Iris pigment epithelial cell (primary cell): ENCODE measurements around the gene GFY.

Experiments
- DNase-seq: peaks from one replicate; pipeline ENCODE4 v3.0.0-alpha.2; 2011; ENCODE audit warnings: low read depth

The GFY gene, protein sequence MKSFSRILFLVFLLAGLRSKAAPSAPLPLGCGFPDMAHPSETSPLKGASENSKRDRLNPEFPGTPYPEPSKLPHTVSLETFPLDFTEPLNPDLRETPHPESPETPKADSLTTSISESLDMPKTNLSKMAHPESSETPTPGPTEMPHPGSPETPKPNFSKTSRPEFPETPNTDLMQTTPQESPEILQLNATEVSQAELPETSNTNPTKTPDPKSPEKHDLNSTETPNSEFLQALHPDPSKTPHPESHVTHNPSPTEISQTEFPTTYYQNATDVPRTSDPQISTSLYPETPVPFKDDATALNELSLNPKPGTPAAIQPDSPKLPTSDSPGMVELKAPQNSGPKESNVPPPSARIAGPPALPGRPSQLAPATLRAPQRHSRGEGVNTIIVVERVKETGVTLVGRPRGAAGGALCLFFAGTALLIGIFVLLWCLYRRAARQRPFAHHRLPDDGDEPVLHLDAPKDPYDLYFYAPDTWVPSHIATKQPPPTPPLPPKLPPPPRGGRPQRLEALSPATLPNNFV

DNA sequence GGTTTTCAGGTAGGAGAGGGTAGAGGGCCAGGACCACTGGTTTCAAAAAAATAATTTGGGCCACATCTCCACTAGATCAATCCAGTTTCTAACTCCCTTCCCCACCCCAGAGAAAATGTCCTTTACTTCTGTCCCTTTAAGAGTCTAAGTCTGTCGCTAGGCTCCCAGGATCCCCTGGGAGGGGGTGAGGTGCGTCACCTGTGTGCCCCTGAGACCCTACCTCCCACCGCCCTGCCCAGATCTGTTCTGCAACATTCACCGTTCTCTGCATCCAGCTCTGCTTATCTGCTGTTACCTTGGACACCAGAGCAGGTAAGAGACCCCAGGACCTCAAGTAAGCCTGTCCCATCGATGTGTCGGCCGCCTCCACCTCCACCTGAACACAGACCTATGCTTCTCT lies at the start of gene GFY:
Gene GFY (plus strand): TSS at position 211 of the 400 bp plus-strand sequence. CDS start 1,043 bp downstream, outside the sequence.
- no peak for DNase-seq

DNA sequence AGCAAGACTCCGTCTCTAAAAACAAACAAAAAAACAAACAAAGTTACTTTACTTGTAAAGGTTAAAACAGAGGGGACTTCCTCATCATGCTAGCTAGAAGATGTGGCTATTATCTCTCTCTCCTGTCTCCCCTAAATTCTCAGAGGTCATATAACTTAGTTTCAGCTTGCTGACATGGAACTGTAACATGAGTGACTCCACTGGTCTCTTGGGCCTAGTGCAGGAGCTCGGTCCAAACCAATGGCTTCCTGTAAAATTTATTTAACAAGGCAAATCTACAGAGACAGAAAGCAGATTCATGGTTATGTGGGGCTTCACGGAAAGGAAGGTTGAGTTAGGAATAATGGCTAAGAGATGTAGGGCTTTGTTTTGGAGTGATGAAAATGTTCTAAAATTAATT lies 46.7 kb upstream of the GFY start:
- no peak for DNase-seq

DNA sequence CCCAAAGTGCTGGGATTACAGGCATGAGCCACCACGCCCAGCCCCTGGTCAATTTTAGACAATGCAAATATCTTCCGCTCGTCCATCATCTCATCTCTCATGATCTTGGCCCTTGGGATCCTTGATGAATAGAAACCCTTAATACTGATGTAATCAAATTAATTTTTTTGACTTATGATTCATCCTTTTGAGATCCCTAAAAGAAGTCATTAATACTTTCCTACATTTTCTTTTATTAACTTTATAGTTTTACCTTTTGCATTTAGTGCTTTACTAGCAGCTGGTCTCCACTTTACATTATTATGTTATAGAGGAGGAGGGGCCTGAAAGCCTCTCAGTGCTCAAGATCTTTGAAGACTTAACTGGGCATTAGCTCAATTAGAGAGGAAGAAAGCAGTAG lies 44.8 kb upstream of the GFY start:
- DNase-seq: no peak

DNA sequence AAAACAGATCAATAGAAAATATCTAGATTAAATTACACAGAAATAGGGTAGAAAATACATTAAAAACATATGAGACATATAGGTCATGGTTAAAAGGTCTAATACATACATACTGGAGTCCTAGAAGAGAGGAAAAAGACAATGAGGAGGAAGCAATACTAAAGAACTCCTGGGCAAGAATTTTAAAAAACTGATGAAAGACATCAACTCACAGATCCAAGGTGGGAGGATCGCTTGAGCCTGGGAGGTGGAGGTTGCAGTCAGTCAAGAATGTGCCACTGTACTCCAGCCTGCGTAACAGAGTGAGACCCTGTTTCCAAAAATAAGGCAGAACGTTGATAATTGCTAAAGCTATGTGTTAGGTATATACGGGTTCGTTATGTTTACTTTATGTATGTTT lies 42.5 kb upstream of the GFY start:
- no peak for DNase-seq

DNA sequence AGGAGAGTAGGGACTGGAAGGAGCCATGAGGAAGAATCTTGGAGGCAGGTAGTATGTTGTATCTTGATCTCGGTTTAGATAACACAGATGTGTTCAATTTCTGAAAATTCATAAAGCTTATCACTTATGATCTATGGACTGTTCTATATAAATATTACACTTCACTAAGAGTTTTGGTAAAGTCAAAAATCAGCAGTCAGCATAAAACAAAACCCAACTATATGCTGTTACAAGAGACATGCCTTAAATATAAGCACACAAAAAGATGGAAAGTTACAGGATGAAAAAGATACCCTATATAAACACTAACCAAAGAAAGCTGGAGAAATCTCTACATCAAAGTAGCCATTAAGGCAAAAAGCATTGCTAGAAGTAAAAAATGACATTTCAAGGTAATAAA lies 41.6 kb upstream of the GFY start:
- no peak for DNase-seq

DNA sequence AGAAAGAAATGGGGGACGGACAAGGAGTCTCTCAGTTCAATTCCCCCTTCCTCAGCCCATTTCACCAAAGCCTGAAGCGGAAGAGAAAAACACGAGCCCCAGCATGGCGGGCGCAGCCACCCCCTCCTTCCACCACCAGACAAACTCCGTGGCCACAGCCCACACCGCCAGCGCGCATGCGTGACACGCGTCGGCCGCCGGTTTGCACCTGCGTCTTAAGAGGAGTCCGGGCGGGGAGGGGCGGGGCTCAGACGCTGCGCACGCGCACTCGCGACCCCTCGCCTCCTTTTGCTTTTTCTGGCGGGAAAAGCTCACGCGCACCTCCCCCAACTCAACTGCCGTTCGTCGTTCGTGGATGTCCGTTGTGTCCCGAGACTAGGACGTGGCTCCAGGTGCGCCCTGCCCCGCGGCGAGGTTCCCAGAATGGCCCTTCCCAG lies 37.2 kb upstream of the GFY start, which contains the start of gene KASH5:
Gene KASH5 (plus strand): TSS at position 314 of the 437 bp plus-strand sequence. CDS start 2,635 bp downstream, outside the sequence.
- DNase-seq: peak; percentile 29

DNA sequence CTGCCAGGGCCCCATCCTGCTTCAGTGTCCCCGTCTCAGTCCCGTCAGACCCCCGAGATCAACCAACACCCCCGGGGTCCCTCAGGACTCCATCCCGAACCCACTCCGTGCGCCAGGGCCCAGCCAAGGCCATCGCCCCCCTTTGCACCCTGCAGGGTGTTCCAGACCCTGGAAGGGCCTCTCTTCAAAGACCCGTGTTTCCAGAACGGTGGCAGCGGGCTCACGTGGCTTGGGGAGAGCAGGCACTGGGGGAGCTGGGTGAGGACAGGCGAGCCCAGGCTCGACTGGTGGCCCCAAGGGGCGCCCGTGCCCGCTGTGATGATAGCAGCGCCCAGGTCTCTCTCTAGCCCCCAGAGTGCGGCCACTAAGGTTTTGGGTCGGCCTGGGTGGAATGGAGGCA lies 35.8 kb upstream of the GFY start:
- DNase-seq: no peak

DNA sequence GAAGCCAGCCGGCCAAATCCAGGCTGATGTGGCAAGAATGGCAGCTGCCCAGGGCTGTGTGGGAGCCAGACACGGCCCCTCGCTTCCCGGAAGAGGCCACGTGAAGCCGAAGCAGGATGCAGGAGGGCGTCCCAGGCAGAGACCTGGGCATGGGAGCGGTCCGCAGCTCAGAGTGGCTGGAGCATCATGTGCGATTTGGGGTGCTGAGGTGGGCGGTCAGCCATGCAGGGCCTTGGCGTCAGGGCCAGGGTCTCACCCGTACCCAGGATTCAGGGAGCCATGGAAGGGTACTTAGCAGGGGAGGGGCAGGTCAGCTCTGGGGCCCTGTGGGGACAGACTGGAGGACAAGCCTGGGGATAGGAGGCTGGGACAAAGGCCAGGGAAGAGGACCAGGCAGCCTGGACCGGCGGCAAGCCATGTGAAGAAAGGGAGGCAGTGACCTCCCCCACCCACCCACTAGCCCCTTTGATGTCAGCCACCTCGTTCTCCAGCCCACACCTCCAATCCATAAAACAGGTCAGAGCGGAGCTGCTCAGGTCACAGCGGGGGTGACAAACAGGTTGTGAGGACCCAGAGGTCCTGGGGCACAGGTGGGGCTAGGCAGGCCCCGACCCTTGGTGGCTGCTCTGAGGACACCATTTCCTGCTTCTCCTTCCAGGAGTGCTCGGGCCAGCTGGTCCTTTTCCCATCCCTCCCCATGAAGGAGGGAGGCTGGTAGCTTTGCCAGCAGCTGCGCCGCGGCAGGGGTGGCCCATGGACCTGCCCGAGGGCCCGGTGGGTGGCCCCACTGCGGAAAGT lies 34.9 kb upstream of the GFY start:
- no peak for DNase-seq

DNA sequence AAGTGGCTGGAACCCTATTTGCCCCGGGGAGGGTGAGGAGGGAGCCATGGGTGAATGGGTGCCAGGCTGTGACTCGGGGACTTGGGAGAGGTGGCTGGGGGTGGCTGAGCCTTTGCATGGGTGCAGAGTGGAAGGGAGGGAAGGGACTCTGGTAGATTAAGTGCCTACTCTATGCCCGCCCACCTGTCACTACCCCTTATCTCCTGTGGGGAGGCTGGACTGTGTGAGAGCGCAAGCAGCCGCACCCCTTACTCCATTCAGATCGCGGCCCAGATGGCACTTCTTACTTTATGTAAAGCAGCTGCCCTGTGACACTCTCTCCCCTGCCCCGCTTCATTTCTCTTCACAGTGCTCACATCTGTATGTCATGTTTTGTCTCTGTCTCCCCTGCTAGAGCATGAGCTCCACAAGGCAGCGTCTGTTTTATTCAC lies 34.2 kb upstream of the GFY start:
- DNase-seq: no peak

DNA sequence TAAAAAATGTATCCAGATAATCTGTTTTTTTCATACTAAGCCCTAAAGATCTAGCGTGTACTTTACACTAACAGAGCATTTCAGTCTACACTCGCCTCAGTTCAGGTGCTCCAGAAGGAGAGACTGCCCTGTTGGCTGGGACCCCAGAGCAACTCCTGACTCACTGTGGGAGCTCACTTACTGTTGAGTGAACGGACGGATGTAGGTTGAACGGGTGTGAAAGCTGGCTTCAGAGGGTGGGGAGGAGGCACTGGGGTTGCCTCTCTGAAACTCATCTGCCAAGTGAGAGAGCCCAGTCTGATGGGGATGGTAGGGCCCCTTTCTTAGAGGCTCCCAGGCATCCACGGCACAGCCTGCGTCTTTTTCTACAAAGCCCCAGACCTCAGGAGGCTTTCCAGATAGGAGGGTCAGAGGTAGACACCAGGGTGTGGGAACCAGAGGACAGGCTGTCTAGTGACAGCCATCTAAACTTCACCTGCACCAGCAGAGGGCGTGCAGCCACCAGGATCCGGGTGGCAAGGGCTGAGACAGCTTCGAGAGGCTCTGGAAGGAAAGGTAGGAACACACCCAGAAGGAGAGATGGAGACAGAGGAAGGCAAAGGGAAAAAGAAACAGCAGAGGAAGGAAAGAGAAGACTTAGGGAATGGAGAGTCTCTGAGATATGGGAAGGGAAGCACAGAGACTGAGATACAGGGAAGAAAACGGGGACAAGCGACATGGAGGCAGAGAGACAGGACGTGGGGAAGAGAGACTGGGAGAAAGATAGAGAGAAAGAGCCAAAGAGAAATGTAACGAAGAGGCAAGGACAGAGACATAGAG lies 33.4 kb upstream of the GFY start:
- peak; percentile 62 for DNase-seq

DNA sequence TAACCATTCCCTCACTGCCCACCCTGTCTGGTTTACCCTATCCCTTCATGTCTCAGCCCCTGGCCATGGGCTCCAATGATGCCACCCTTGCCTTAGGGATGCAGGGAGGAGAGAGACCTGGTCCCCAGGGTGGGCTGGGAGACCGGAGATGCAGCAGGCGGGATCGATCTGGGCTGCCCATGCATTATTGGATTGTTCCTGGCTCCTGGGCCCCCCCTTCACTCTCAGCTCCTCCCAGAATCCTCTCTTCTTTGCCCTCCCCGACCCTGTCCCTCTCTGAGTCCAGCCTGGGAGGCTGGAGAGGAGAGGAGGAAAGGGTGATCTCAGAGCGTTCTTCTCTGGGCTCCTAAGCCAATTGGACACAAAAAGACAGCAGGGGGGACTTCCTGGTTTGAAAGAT lies 31.3 kb upstream of the GFY start:
- no peak for DNase-seq

DNA sequence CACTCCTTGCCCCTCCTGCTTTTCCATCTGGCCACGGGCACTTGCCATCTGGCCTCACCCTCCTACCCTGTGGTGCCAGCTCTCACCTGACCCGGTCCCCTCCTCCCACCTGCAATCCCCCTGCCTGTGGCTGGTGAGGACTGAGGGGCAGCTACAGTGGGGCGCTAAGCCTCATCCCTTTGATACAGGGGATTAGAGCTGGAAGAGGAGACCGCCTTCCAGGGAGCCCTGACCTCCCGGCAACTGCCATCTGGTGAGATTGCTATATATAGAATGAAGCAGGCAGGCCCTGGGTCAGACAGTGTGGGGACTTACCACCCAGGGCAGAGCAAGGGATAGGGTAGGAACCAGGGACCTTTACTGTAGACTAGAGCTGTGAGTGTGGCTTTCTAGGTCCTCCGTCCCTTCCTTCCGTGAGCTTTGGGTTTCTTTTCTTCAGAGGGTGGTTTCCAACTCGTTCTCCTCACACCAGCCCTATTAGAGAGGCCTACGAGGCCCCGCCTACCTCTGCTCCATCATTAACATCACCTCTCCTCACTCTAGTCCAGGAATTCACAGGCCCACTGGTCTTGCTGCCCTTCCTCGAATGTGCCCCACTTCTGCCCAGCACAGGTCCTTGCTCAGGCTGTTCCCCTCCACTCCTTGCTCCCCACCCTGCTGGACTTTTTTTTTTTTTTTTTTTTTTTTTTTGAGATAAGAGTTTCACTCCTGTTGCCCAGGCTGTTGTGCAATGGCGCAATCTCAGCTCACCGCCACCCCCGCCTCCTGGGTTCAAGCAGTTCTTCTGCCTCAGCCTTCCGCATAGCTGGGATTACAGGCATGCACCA lies 29.4 kb upstream of the GFY start:
- DNase-seq: no peak

DNA sequence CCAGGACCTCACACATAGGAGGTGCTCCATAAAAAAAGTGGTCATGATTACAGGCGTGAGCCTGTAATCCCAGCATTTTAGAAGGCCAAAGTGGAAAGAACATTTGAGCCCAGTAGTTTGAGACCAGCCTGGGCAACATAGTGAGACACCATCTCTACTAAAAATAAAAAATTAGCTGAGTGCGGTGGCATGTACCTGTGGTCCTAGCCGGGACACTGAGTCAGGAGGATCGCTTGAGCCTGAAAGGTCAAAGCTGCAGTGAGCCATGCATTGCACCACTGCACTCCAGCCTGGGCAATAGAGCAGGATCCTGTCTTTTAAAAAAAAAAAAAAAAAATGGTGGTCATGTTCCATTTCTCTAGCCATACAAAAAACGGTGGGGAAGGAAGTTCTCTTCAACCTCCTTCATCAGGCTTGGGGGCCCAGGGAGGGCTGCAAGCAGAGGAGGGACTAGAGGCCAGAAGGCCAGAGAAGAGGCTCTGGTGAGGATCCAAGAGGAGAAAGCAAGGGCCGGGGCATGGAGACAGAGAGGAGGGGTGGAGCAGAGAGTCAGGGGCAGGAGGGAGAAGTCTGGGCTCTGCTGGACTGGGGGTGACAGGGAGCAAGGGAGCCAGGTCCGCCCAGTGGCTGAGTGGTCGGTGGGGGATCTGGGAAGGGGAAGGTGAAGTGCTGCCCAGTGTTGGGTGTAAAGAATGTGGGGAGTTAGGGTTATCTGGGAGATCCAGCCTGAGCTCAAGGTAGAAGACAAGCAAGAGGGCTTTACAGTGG lies 28.3 kb upstream of the GFY start:
- no peak for DNase-seq

DNA sequence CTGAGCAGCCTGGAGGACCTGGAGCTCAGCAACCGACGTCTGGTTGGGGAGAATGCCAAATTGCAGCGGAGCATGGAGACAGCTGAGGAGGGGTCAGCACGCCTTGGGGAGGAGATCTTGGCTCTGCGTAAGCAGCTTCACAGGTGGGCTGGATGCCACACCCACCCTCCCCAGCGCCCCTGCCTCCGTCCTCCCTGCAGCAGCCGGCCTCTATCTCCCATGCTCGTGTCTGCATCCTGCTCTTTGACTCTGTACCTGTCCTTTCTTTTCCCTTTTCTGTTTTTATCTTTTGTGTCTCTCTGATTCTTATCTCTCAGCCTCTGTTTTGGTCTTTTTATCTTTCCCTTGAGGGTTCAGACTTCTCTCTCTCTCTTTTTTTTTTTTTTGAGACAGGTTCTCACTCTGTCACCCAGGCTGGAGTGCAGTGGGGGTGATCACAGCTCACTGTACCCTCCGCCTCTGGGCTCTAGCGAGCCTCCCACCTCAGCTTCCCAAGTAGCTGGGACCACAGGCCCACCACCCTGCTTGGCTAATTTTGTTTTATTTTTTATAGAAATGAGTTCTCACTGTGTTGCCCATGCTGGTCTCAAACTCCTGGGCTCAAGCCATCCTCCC lies 27.1 kb upstream of the GFY start:
- no peak for DNase-seq

DNA sequence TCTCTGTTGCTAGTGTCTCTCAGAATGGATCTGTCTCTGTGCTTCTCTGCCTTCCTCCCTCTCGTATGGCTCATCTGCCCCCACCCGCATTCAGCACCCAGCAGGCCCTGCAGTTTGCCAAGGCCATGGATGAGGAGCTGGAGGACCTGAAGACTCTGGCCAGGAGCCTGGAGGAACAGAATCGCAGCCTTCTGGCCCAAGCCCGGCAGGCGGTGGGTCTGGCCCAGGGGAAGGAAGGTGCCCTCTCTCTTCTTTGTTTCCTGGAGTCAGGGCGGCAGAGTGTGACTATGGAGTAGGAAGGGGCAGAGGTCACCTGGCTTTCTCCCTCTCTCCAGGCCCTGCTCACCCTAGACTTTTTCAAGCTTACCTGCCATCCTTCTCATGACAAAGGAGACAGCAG lies 26.3 kb upstream of the GFY start:
- no peak for DNase-seq

DNA sequence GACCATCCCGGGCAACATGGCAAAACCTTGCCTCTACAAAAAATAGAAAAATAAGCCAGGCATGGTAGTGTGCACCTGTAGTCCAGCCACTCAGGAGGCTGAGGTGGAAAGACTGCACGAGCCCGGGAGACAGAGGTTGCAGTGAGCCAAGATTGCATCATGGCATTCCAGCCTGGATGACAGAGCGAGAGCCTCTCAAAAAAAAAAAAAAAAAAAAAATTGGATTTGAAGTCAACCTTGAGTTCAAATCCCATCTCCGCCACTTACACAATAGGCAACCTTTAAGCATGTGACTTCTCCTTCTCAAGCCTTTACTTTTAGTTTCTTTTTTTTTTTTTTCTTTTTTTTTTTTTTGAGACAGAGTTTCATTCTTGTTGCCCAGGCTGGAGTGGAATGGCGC lies 25.2 kb upstream of the GFY start:
- peak; percentile 7 for DNase-seq

DNA sequence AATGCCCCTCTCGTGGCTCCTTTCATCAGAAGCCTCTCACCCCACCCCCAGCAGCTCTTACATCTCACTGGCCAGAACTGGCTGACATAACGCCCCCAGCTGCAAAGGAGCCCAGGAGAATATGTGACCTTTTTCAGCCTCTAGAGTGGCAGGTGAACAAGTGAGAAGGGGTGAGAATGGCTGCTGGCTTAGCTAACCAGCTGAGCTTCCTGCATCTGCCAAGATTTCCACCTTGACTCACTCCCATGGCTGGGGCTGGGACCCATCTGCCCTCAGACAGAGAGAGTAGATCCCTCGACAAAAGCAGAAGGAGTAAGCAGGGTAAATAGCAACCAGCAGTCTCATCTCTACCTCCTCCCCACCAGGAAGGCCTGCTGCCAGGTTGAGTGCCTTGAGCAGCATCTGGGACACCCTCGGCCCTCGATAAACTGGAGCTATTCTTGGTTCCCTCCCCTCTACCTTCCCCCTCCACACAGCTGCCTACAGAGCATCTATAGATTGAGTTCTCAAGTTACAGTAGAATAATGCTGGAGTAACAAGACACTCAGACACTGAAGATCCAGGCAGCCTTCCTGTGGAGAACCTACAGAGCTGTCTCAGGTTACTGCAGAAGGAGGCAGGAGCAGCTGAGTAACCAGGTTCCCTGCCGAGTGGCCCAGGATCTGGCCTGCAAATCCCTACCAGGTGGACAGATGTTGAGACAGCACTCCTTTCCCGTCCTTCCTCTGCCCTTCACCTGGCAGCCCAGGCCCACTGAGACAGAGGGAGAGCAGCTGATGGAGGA lies 21.6 kb upstream of the GFY start:
- peak; percentile 45 for DNase-seq

DNA sequence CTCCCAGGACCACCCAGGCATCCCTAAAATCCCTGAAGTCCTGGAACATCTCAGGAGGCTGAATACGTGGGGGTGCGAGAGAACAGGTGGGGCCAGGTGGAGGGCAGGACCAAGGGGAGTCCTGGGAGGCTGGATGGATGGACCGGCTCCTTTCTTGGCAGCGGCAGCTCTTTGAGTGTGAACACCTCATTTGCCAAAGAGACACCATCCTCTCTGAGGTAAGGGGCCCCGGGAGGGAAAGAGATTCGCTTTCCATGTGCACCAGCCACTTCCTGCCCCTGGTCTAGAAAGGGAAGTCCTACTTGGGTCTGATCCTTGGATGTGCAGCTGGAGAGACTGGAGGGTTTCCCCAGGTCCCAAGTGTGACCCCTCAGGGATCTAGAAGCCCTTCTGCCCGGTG lies 18.1 kb upstream of the GFY start:
- DNase-seq: no peak

DNA sequence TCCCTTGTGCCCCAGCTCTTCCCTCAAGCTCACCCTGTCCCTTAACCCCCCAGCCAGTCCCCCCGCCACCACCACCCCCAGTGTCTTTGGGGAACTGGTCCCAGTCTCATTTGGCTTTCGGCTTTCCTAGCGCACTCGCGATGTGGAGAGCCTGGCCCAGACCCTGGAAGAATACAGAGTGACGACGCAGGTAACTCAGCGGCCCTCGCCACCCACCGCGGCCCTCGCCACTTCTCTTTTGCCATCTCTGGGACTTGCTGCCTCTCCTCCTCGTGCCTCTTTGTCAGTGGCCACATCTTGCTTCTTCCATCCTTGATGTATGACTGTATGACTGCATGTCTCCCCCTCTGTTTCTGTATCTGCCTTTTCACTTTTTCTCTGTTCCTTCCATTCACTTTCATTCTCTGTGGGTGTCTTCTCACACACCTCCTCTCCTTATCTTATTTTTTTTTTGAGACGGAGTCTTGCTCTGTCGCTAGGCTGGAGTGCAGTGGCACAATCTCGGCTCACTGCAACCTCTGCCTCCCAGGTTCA lies 17.6 kb upstream of the GFY start:
- no peak for DNase-seq
